GM12872 (cell line): ENCODE data around the gene ADAM11.

ENCODE experiments used
- CTCF ChIP-seq: IDR thresholded peaks from 3 replicates; pipeline ENCODE4 v1.5.1; 2011; ENCODE audit warnings: low read depth, mild to moderate bottlenecking, low read length, moderate library complexity; ENCODE audit not compliant: insufficient read depth

The ADAM11 gene

GRCh38 chr17:44830359-44831288 lies 71.8 kb downstream of the ADAM11 start:
- TF ChIP-seq CTCF = no peak

GRCh38 chr17:44831371-44831770 lies 72.6 kb downstream of the ADAM11 start:
- TF ChIP-seq CTCF = no peak
